ENCODE results near the gene NEK2. TPM values are rescaled to one million over a fixed set of nuclear protein-coding genes. Genes with fewer than 3 reads are reported as not detected.
A peak's percentile ranks its signal among the peaks of the same experiment; 100 is the strongest.

The NEK2 gene
- total and polyA plus RNA-seq, 2 of the 13 experiments (the other 11 are each of a cell fraction or from before 2014, with no cell fraction given) = 10.9 to 40.8 TPM

GRCh38 chr1:211667065-211667617 lies 8.3 kb downstream of the NEK2 start (continued):
- no peak for TF ChIP-seq RNF219 (CRISPR knock-in tag; IDR thresholded peaks at IDR 0.05)
- TF ChIP-seq, protein P1, sequence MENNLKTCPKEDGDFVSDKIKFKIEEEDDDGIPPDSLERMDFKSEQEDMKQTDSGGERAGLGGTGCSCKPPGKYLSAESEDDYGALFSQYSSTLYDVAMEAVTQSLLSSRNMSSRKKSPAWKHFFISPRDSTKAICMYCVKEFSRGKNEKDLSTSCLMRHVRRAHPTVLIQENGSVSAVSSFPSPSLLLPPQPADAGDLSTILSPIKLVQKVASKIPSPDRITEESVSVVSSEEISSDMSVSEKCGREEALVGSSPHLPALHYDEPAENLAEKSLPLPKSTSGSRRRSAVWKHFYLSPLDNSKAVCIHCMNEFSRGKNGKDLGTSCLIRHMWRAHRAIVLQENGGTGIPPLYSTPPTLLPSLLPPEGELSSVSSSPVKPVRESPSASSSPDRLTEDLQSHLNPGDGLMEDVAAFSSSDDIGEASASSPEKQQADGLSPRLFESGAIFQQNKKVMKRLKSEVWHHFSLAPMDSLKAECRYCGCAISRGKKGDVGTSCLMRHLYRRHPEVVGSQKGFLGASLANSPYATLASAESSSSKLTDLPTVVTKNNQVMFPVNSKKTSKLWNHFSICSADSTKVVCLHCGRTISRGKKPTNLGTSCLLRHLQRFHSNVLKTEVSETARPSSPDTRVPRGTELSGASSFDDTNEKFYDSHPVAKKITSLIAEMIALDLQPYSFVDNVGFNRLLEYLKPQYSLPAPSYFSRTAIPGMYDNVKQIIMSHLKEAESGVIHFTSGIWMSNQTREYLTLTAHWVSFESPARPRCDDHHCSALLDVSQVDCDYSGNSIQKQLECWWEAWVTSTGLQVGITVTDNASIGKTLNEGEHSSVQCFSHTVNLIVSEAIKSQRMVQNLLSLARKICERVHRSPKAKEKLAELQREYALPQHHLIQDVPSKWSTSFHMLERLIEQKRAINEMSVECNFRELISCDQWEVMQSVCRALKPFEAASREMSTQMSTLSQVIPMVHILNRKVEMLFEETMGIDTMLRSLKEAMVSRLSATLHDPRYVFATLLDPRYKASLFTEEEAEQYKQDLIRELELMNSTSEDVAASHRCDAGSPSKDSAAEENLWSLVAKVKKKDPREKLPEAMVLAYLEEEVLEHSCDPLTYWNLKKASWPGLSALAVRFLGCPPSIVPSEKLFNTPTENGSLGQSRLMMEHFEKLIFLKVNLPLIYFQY (CRISPR knock-in tag; IDR thresholded peaks at IDR 0.05; ENCODE audit: borderline replicate concordance) = no peak
- no peak for TF ChIP-seq ZNF720 (CRISPR knock-in tag; IDR thresholded peaks at IDR 0.05)
- no peak; the same call in 1 of the 2 replicates for TF ChIP-seq ZNF841 (CRISPR knock-in tag; IDR thresholded peaks at IDR 0.05; ENCODE audit: borderline replicate concordance)
- no peak for TF ChIP-seq ZNF33A (CRISPR knock-in tag; IDR thresholded peaks at IDR 0.05; ENCODE audit: borderline replicate concordance)
- TF ChIP-seq HOXA7 (CRISPR knock-in tag; IDR thresholded peaks at IDR 0.05) = no peak
- TF ChIP-seq MTA3 (CRISPR knock-in tag; IDR thresholded peaks at IDR 0.05) = no peak
- TF ChIP-seq NBN (conservative IDR thresholded peaks at IDR 0.05) = no peak
- TF ChIP-seq ETV5 (CRISPR knock-in tag; IDR thresholded peaks at IDR 0.05; ENCODE audit: borderline replicate concordance) = peak; percentile 69; the same call in 1 of the 2 replicates
- TF ChIP-seq ZFP36L2 (CRISPR knock-in tag; IDR thresholded peaks at IDR 0.05) = no peak
- no peak for TF ChIP-seq ARNT (IDR thresholded peaks at IDR 0.05)
- TF ChIP-seq, protein P2, sequence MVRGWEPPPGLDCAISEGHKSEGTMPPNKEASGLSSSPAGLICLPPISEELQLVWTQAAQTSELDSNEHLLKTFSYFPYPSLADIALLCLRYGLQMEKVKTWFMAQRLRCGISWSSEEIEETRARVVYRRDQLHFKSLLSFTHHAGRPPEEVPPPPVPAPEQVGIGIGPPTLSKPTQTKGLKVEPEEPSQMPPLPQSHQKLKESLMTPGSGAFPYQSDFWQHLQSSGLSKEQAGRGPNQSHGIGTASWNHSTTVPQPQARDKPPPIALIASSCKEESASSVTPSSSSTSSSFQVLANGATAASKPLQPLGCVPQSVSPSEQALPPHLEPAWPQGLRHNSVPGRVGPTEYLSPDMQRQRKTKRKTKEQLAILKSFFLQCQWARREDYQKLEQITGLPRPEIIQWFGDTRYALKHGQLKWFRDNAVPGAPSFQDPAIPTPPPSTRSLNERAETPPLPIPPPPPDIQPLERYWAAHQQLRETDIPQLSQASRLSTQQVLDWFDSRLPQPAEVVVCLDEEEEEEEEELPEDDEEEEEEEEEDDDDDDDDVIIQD (CRISPR knock-in tag; IDR thresholded peaks at IDR 0.05; ENCODE audit: low read depth) = no peak; the same call in 1 of the 2 replicates
- peak; percentile 56; the same call in 1 of the 2 replicates for TF ChIP-seq SP140L (CRISPR knock-in tag; IDR thresholded peaks at IDR 0.05; ENCODE audit: borderline replicate concordance)
- peak; percentile 28; the same call in 1 of the 2 replicates for TF ChIP-seq JUNB (CRISPR knock-in tag; IDR thresholded peaks at IDR 0.05; ENCODE audit: borderline replicate concordance)
- no peak for TF ChIP-seq SRSF9 (IDR thresholded peaks at IDR 0.05; ENCODE audit: borderline replicate concordance, insufficient read depth, low read depth, low read length, poor library complexity, severe bottlenecking)
- TF ChIP-seq ZSCAN5A (CRISPR knock-in tag; IDR thresholded peaks at IDR 0.05; ENCODE audit: borderline replicate concordance) = no peak
- TF ChIP-seq ZNF557 (CRISPR knock-in tag; IDR thresholded peaks at IDR 0.05) = no peak
- TF ChIP-seq JUN (CRISPR knock-in tag; IDR thresholded peaks at IDR 0.05) = no peak
- TF ChIP-seq ZSCAN29 (CRISPR knock-in tag; conservative IDR thresholded peaks at IDR 0.05) = 0 out of 2 replicates have a peak, but pooled peaks have one; percentile 45
- no peak for TF ChIP-seq REL (CRISPR knock-in tag; conservative IDR thresholded peaks at IDR 0.05)
- no peak for TF ChIP-seq CBX1 (IDR thresholded peaks at IDR 0.05; ENCODE audit: low read depth)
- TF ChIP-seq ZNF264 (CRISPR knock-in tag; IDR thresholded peaks at IDR 0.05) = peak; percentile 56; the same call in 1 of the 2 replicates
- no peak for TF ChIP-seq ZSCAN12 (CRISPR knock-in tag; IDR thresholded peaks at IDR 0.05)

All from HepG2 (cell line).